HFFc6 (cell line): ENCODE data around the gene RINL. TPM values are rescaled to one million over a fixed set of nuclear protein-coding genes. Genes with fewer than 3 reads are reported as not detected.

Experiments
- DNase-seq: peaks from one replicate; pipeline ENCODE4 v3.0.0-alpha.2; 2018
- H3K27ac Mint-ChIP-seq: 2 replicates; pipeline ENCODE4 v1.8.0; 2020; ENCODE audit warnings: mild to moderate bottlenecking, mixed read lengths
- H3K27me3 Mint-ChIP-seq: 2 replicates; pipeline ENCODE4 v1.8.0; 2021; ENCODE audit warnings: mild to moderate bottlenecking, moderate library complexity, mixed read lengths; ENCODE audit not compliant: insufficient read depth
- H3K36me3 Mint-ChIP-seq: 2 replicates; pipeline ENCODE4 v1.8.0; 2021; ENCODE audit warnings: low read depth, mixed read lengths
- H3K4me1 Mint-ChIP-seq: 2 replicates; pipeline ENCODE4 v1.8.0; 2020; ENCODE audit warnings: low read depth, mixed read lengths
- H3K4me3 Mint-ChIP-seq: 2 replicates; pipeline ENCODE4 v1.8.0; 2020; ENCODE audit warnings: mild to moderate bottlenecking, moderate library complexity, mixed read lengths
- H3K9me3 Mint-ChIP-seq: 2 replicates; pipeline ENCODE4 v1.8.0; 2020; ENCODE audit warnings: mild to moderate bottlenecking, mixed read lengths
- CTCF ChIP-seq: fragments of 200-600 bp; sonication (generic); IDR thresholded peaks from 2 replicates; pipeline ENCODE4 v1.5.0; 2021; ENCODE audit warnings: antibody characterized with exemption, mild to moderate bottlenecking
- total RNA-seq, 6 experiments: library from RNA; stranded (reverse); fragmentation: NEBNext Ultra II Directional; extraction: Animal tissue kit (Norgen Biotek cat#: 25700); gene quantifications; 2 replicates in 1 of 6; 3 replicates in 5 of 6; pipeline ENCODE4 v1.2.3, GENCODE V29; 2021

The RINL gene
- total RNA-seq, 6 experiments from 2014 or later = 0.69 to 3.5 (median 1.7) TPM

GRCh38 chr19:38920602-38921419 is 42.7 kb upstream of the RINL start:
- Mint-ChIP-seq H3K36me3 (peaks cover 10% of the 10 kb centered on the region), H3K9me3 (no peaks in the 10 kb centered on the region), H3K4me1 (no peaks in the 10 kb centered on the region), H3K4me3 (no peak overlapping the region), H3K27me3 (no peaks in the 10 kb centered on the region), H3K27ac (no peak overlapping the region)
- no peak for DNase-seq
- no peak for TF ChIP-seq CTCF

- no peak for DNase-seq
- Mint-ChIP-seq H3K4me1 (no peaks in the 10 kb centered on the region), H3K27ac (no peak overlapping the region), H3K4me3 (no peak overlapping the region), H3K9me3 (no peaks in the 10 kb centered on the region), H3K27me3 (no peaks in the 10 kb centered on the region), H3K36me3 (peaks cover 10% of the 10 kb centered on the region)
- no peak for TF ChIP-seq CTCF
Observed at GRCh38 chr19:38919837-38920601, 41.9 kb upstream of the RINL start.

GRCh38 chr19:38918526-38918925 is 40.5 kb upstream of the RINL start:
- Mint-ChIP-seq H3K27ac (no peak overlapping the region), H3K9me3 (no peaks in the 10 kb centered on the region), H3K27me3 (no peaks in the 10 kb centered on the region), H3K4me1 (no peaks in the 10 kb centered on the region), H3K36me3 (peaks cover 10% of the 10 kb centered on the region), H3K4me3 (no peak overlapping the region)
- DNase-seq = no peak
- no peak for TF ChIP-seq CTCF

- no peak for DNase-seq
- peaks cover 10% of the 10 kb centered on the region for H3K36me3 Mint-ChIP-seq
- no peaks in the 10 kb centered on the region for H3K9me3 Mint-ChIP-seq
- H3K27me3 Mint-ChIP-seq = no peaks in the 10 kb centered on the region
- H3K27ac Mint-ChIP-seq = no peak overlapping the region
- H3K4me3 Mint-ChIP-seq = no peak overlapping the region
- no peaks in the 10 kb centered on the region for H3K4me1 Mint-ChIP-seq
- peak; percentile 49; the same call in 1 of the 2 replicates for TF ChIP-seq CTCF
Observed at GRCh38 chr19:38917921-38918491, 39.9 kb upstream of the RINL start.

- Mint-ChIP-seq H3K36me3 (peaks cover 10% of the 10 kb centered on the region), H3K27ac (no peak overlapping the region), H3K9me3 (no peaks in the 10 kb centered on the region), H3K4me3 (no peak overlapping the region), H3K27me3 (no peaks in the 10 kb centered on the region; the same call in 1 of the 2 replicates), H3K4me1 (no peaks in the 10 kb centered on the region)
- no peak for DNase-seq
- TF ChIP-seq CTCF = no peak
Observed at GRCh38 chr19:38917516-38917915, 39.4 kb upstream of the RINL start.
